GM12878 (cell line): ENCODE results near the gene STON2. TPM values are rescaled to one million over a fixed set of nuclear protein-coding genes. Genes with fewer than 3 reads are reported as not detected.

ENCODE experiments used
- CHD2 ChIP-seq: IDR thresholded peaks from 2 replicates; pipeline ENCODE4 v1.6.1; 2011; ENCODE audit warnings: low read depth, low read length, improper control_type of control experiment, borderline replicate concordance
- CHD4 ChIP-seq: fragments of 200-600 bp; sonication (generic); IDR thresholded peaks from 2 replicates; pipeline ENCODE4 v1.6.1; 2016; ENCODE audit warnings: mild to moderate bottlenecking
- CTCF ChIP-seq, 3 experiments: IDR thresholded peaks in 2 of 3; conservative IDR thresholded peaks in 1 of 3; 2 replicates each; pipeline ENCODE4 v1.5.1; 2011; ENCODE audit warnings: low read depth in 3 of 3, low read length in 3 of 3, mild to moderate bottlenecking in 3 of 3, control low read depth in 2 of 3, moderate library complexity in 2 of 3, inconsistent platforms in 1 of 3, mixed read lengths in 1 of 3; ENCODE audit not compliant: control insufficient read depth in 2 of 3, insufficient read depth in 1 of 3; ENCODE audit errors: extremely low read depth in 1 of 3
- EED ChIP-seq: sonication (generic); IDR thresholded peaks from 2 replicates; pipeline ENCODE4 v1.6.1; 2016; ENCODE audit warnings: antibody characterized with exemption, low read depth
- ETV6 ChIP-seq, 2 experiments: fragments of 450-650 bp in 1 of 2; IDR thresholded peaks in 1 of 2; conservative IDR thresholded peaks in 1 of 2; 2 replicates each; pipeline ENCODE4 v1.6.1; 2014; ENCODE audit warnings: antibody characterized with exemption in 1 of 2, borderline replicate concordance in 1 of 2, low read depth in 1 of 2, mild to moderate bottlenecking in 1 of 2, moderate library complexity in 1 of 2
- EZH2 ChIP-seq: IDR thresholded peaks from 2 replicates; pipeline ENCODE4 v1.6.1; 2012; ENCODE audit warnings: low read depth, mild to moderate bottlenecking, control low read depth, inconsistent platforms, low read length, borderline replicate concordance; ENCODE audit not compliant: control insufficient read depth
- GATAD2B ChIP-seq: fragments of 450-650 bp; conservative IDR thresholded peaks from 2 replicates; pipeline ENCODE4 v1.6.1; 2017; ENCODE audit warnings: low read depth, mild to moderate bottlenecking, moderate library complexity
- JUND ChIP-seq: IDR thresholded peaks from 2 replicates; pipeline ENCODE4 v1.6.1; 2012; ENCODE audit warnings: low read depth, mild to moderate bottlenecking, low read length, improper control_type of control experiment, moderate library complexity
- KAT2A ChIP-seq: conservative IDR thresholded peaks from 2 replicates; pipeline ENCODE4 v1.6.1; 2011; ENCODE audit warnings: low read depth, low read length; ENCODE audit not compliant: control insufficient read depth
- LARP7 ChIP-seq: fragments of 450-650 bp; IDR thresholded peaks from 2 replicates; pipeline ENCODE4 v1.6.1; 2017; ENCODE audit warnings: mild to moderate bottlenecking
- MXI1 ChIP-seq: fragments of 150-350 bp; IDR thresholded peaks from 2 replicates; pipeline ENCODE4 v1.6.1; 2011; ENCODE audit warnings: low read depth, mild to moderate bottlenecking, inconsistent platforms, low read length, improper control_type of control experiment
- PRDM15 ChIP-seq: fragments of 450-650 bp; formaldehyde crosslinking; IDR thresholded peaks from 2 replicates; pipeline ENCODE4 v1.4.0; 2020; ENCODE audit warnings: mild to moderate bottlenecking, moderate library complexity
- RAD21 ChIP-seq: IDR thresholded peaks from 2 replicates; pipeline ENCODE4 v1.6.1; 2011; ENCODE audit warnings: mild to moderate bottlenecking, low read depth, low read length, moderate library complexity; ENCODE audit not compliant: insufficient read depth
- RAD51 ChIP-seq: fragments of 450-650 bp; IDR thresholded peaks from 2 replicates; pipeline ENCODE4 v1.6.1; 2016; ENCODE audit warnings: moderate library complexity, mild to moderate bottlenecking, inconsistent platforms
- RB1 ChIP-seq: fragments of 450-650 bp; formaldehyde crosslinking; IDR thresholded peaks from 2 replicates; pipeline ENCODE4 v1.6.1; 2017; ENCODE audit warnings: mild to moderate bottlenecking, borderline replicate concordance
- RELB ChIP-seq: fragments of 450-650 bp; IDR thresholded peaks from 2 replicates; pipeline ENCODE4 v1.6.1; 2017; ENCODE audit warnings: low read depth, mild to moderate bottlenecking, moderate library complexity
- RFX5 ChIP-seq: IDR thresholded peaks from 2 replicates; pipeline ENCODE4 v1.6.1; 2011; ENCODE audit warnings: low read depth, low read length, improper control_type of control experiment
- SIX5 ChIP-seq: IDR thresholded peaks from 2 replicates; pipeline ENCODE4 v1.6.1; 2011; ENCODE audit warnings: mild to moderate bottlenecking, low read depth, low read length, moderate library complexity; ENCODE audit not compliant: severe bottlenecking
- SMARCA5 ChIP-seq: fragments of 450-650 bp; IDR thresholded peaks from 2 replicates; pipeline ENCODE4 v1.6.1; 2017; ENCODE audit warnings: mild to moderate bottlenecking
- STAT3 ChIP-seq: IDR thresholded peaks from 2 replicates; pipeline ENCODE4 v1.6.1; 2011; ENCODE audit warnings: low read depth, low read length, improper control_type of control experiment
- SUZ12 ChIP-seq: fragments of 200-600 bp; sonication (generic); IDR thresholded peaks from one replicate; pipeline ENCODE4 v1.6.1; 2018; ENCODE audit warnings: antibody characterized with exemption, mild to moderate bottlenecking; ENCODE audit not compliant: unreplicated experiment
- WRNIP1 ChIP-seq: IDR thresholded peaks from 2 replicates; pipeline ENCODE4 v1.6.1; 2011; ENCODE audit warnings: low read depth, low read length, improper control_type of control experiment, borderline replicate concordance
- YY1 ChIP-seq: IDR thresholded peaks from 2 replicates; pipeline ENCODE4 v1.6.1; 2011; ENCODE audit warnings: low read depth, mild to moderate bottlenecking, low read length
- ZNF24 ChIP-seq: fragments of 450-650 bp; IDR thresholded peaks from 2 replicates; pipeline ENCODE4 v1.6.1; 2017; ENCODE audit warnings: antibody characterized with exemption, mild to moderate bottlenecking
- polyA plus RNA-seq, 11 experiments: library from polyadenylated mRNA; depleted of rRNA in 4 of 11; unstranded in 6 of 11; stranded (reverse) in 5 of 11; fragments of >200 nt; fragmentation: Nextera tagmentation in 4 of 11; fragmentation: Illumina TruSeq in 1 of 11; extraction: Ambion mirVana in 4 of 11; extraction: Trizol in 1 of 11; gene quantifications; 1 replicate in 1 of 11; 2 replicates in 10 of 11; pipeline versions ENCODE4 v1.2.1 to v1.2.3, GENCODE V29; 2011 to 2016; ENCODE audit warnings: inconsistent platforms in 2 of 11, missing spikeins in 2 of 11, low read depth in 1 of 11
- total RNA-seq, 4 experiments: library from RNA; depleted of rRNA in 3 of 4; stranded (reverse); fragments of >200 nt in 3 of 4; fragmentation: Illumina TruSeq in 1 of 4; extraction: Trizol in 1 of 4; gene quantifications; 2 replicates each; pipeline versions ENCODE4 v1.2.1 to v1.2.3, GENCODE V29; 2013 to 2021

The STON2 gene
- total and polyA plus RNA-seq, 10 of the 15 experiments (the other 5 are each of a cell fraction or from before 2014, with no cell fraction given), result 0.03 to 0.13 (median 0.03) TPM; not detected in 7

GRCh38 chr14:81220830-81221578 lies 179.1 kb downstream of the STON2 start, which contains the start of gene GTF2A1 (continued):
- TF ChIP-seq YY1 (peak; percentile 96), ETV6 (conservative IDR thresholded peaks at IDR 0.05 in 1 of 2, IDR thresholded peaks at IDR 0.05 in 1 of 2; ENCODE audit: borderline replicate concordance in 1 of 2, low read depth in 1 of 2) (peak in 1 of 2 experiments; percentile 34; a peak in 1 of 4 replicates), GATAD2B (peak; percentile 96), SMARCA5 (no peak), RELB (peak; percentile 59), SIX5 (no peak), RAD51 (peak; percentile 99), SUZ12 (no peak), CHD2 (peak; percentile 94), RB1 (peak; percentile 79), CTCF (IDR thresholded peaks at IDR 0.05 in 2 of 3, conservative IDR thresholded peaks at IDR 0.05 in 1 of 3; ENCODE audit: control insufficient read depth in 2 of 3, extremely low read depth in 1 of 3, insufficient read depth in 1 of 3, low read depth in 3 of 3, low read length in 3 of 3) (no peak), KAT2A (no peak; the same call in 1 of the 2 replicates), EED (peak; percentile 48; the same call in 1 of the 2 replicates), PRDM15 (no peak), JUND (no peak), RFX5 (no peak), EZH2 (no peak), MXI1 (peak; percentile 88), RAD21 (no peak), WRNIP1 (no peak), STAT3 (no peak), LARP7 (peak; percentile 69), ZNF24 (peak; percentile 81), CHD4 (no peak)
